ENCODE data around the gene PLA2G3.

GRCh38 chr22:31087744-31088215, 52.5 kb downstream of the PLA2G3 start:
- TF ChIP-seq EZH2phosphoT487 (IDR thresholded peaks at IDR 0.05; ENCODE audit: insufficient read depth, low read depth) (no peak), EZH2 (IDR thresholded peaks at IDR 0.05; ENCODE audit: insufficient read depth, poor library complexity, severe bottlenecking) (no peak)
